ENCODE data around the gene SECISBP2.
"Not testable (repeated sequence)": the region's sequence is repeated elsewhere in the genome, so short reads cannot be mapped to it uniquely, and the experiment has no call there.

Gene SECISBP2

GRCh38 chr9:89310475-89311345, 7.6 kb upstream of the SECISBP2 start, which contains the start of gene CKS2:
Gene CKS2 (plus strand): TSS chr9:89311195. CDS start chr9:89311293, 98 bp downstream.
- peak; percentile 100 for DNase-seq (ENCODE audit: low read depth)

- DNase-seq (ENCODE audit: low read depth) = peak; percentile 11
Observed at GRCh38 chr9:89311346-89312221, 6.7 kb upstream of the SECISBP2 start.

- DNase-seq (ENCODE audit: low read depth) = peak; percentile 34
Observed at GRCh38 chr9:89312222-89312571, 6.1 kb upstream of the SECISBP2 start.

- DNase-seq (ENCODE audit: low read depth) = peak; percentile 44
Observed at GRCh38 chr9:89313842-89314241, 4.5 kb upstream of the SECISBP2 start.

- no peak for DNase-seq (ENCODE audit: low read depth)
Observed at GRCh38 chr9:89314955-89315354, 3.3 kb upstream of the SECISBP2 start.

GRCh38 chr9:89315482-89315881, 2.8 kb upstream of the SECISBP2 start:
- DNase-seq (ENCODE audit: low read depth) = no peak

GRCh38 chr9:89317282-89317681, 1.0 kb upstream of the SECISBP2 start:
- no peak for DNase-seq (ENCODE audit: low read depth)

- DNase-seq (ENCODE audit: low read depth) = peak; percentile 27
Observed at GRCh38 chr9:89319015-89319905, 960 bp downstream of the SECISBP2 start.

GRCh38 chr9:89323390-89323789, 5.1 kb downstream of the SECISBP2 start:
- DNase-seq (ENCODE audit: low read depth) = peak; percentile 13

GRCh38 chr9:89325733-89326132, 7.4 kb downstream of the SECISBP2 start:
- DNase-seq (ENCODE audit: low read depth) = no peak

GRCh38 chr9:89328064-89328463, 9.8 kb downstream of the SECISBP2 start:
- peak; percentile 16 for DNase-seq (ENCODE audit: low read depth)

- no peak for DNase-seq (ENCODE audit: low read depth)
Observed at GRCh38 chr9:89329917-89330316, 11.6 kb downstream of the SECISBP2 start.

- DNase-seq (ENCODE audit: low read depth) = no peak
Observed at GRCh38 chr9:89330513-89330912, 12.2 kb downstream of the SECISBP2 start.

GRCh38 chr9:89339807-89340206, 21.5 kb downstream of the SECISBP2 start:
- no peak for DNase-seq (ENCODE audit: low read depth)

GRCh38 chr9:89340332-89340731, 22.0 kb downstream of the SECISBP2 start:
- DNase-seq (ENCODE audit: low read depth) = no peak

- no peak for DNase-seq (ENCODE audit: low read depth)
Observed at GRCh38 chr9:89342213-89342612, 23.9 kb downstream of the SECISBP2 start.

- DNase-seq (ENCODE audit: low read depth) = peak; percentile 7
Observed at GRCh38 chr9:89342948-89343347, 24.6 kb downstream of the SECISBP2 start.

- DNase-seq (ENCODE audit: low read depth) = not testable (repeated sequence)
Observed at GRCh38 chr9:89343812-89344211, 25.5 kb downstream of the SECISBP2 start.

GRCh38 chr9:89345476-89345875, 27.2 kb downstream of the SECISBP2 start:
- no peak for DNase-seq (ENCODE audit: low read depth)

GRCh38 chr9:89346696-89347095, 28.4 kb downstream of the SECISBP2 start:
- DNase-seq (ENCODE audit: low read depth) = no peak

- no peak for DNase-seq (ENCODE audit: low read depth)
Observed at GRCh38 chr9:89347651-89348050, 29.4 kb downstream of the SECISBP2 start.

GRCh38 chr9:89349607-89350006, 31.3 kb downstream of the SECISBP2 start:
- DNase-seq (ENCODE audit: low read depth) = no peak

Measured in EH (cell line).